Epithelial cell of prostate (primary cell): ENCODE measurements around the gene CLCN7.

Source experiments
- DNase-seq: peaks from one replicate; pipeline ENCODE4 v3.0.0-alpha.2; 2011; ENCODE audit warnings: low read depth, low spot score
- H3K27ac ChIP-seq: fragments of 450-650 bp; 2 replicates; pipeline ENCODE4 v1.5.1; 2017; ENCODE audit warnings: mild to moderate bottlenecking

The CLCN7 gene

DNA sequence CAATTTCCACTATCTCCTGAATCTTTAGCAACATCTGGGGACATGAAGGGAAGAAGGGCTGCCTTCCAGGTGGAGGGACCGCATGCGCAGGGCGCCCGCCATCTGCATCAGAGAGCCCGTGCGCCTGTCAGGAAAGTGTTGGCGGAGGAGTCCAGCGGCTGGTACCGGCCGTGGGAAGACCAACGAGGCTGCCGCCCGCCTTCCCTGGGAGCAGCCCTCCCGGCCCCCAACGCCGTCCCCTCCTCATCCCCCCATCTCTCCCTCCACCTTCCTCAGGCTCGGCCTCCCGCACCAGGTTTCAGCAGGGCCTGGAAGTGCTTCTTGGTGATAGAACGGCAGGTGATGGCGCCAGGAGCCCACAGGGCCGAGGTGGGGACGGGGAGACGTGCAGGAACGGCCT, 8.8 kb downstream of the CLCN7 start:
- no peak overlapping the region for H3K27ac ChIP-seq
- DNase-seq, result no peak

DNA sequence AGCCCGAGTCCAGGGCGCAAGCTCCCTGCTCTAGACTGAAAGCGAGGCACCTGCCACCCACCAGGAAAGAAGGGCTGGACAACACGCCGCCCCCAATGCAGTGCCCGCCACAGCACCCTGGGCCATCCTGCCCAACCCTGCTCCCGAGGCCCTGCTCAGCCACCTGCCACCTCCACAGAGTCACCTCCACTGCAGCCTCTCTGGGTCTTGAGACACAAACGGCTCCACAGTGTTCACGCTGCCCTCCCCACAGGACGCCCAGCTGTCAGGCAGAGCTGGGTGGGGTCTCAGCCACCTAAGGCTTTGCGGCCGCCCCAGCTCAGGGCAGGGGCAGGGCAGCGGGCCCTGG, 9.3 kb downstream of the CLCN7 start:
- H3K27ac ChIP-seq, result no peak overlapping the region
- no peak for DNase-seq

DNA sequence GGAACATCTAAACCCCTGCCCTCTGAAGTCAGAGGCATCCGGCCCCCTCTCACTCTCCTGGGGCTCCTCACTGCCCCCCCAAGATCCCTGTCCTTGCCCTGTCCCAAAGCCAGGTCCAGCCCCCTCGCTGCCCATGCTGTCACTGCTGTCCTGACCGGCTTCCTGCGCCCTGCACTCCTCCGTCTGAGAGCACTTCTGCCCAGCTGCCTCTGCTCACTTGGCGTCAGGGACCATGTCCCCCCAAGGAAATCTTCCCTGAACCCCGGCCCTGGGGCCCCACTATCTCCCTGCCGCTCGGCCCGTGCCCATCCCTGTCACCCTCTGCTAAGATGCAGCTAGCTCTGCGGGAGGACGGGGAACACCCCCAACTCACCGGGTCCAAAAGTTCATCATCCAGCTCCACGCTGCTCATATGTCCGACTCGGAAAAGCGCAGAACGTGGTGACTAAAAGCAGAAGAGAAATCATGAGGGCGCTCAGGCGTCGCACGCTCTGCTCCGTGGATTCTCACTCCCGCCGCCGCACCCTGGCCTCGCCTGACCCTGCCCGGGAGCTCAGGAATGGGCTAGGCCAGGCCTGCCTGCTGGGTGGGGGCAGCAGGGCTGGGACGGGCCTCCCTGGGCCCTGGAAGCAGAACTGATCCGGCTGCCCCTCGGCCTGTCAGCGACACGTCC, 9.8 kb downstream of the CLCN7 start:
- no peak for DNase-seq
- H3K27ac ChIP-seq, result no peak overlapping the region

DNA sequence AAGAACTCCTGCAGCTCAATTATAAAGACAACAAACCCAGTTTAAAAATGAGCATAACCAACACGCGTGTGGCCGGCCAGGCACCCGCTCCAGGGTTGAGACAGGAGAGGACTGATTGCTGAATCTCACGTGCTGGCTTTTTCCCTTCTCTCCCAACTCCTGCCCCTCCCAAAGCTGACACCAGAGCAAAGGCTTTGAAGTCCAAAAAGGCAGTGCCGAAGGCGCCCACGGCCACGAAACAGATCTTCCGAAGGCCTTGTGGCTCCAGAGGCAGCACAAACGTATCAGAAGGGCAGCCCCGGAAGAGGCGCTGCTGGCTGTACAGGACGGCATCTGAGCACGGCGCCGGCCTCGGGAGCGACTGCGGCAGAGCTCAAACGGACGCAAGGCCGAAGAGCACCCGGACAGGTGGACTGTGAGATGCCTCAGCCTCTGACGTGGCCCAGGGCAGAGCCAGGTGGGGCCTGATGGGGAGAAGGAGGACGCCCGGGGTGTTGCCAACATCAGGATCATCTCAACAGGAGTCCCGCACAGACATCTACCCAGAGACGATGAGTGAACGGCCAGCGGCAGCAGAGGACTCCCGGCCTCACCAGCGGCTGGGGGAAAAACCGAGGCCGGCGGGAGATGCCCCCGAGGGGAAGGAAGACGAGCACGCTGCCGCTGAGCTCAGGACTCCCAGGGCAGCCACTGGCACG, 10.5 kb downstream of the CLCN7 start:
- DNase-seq, result no peak

DNA sequence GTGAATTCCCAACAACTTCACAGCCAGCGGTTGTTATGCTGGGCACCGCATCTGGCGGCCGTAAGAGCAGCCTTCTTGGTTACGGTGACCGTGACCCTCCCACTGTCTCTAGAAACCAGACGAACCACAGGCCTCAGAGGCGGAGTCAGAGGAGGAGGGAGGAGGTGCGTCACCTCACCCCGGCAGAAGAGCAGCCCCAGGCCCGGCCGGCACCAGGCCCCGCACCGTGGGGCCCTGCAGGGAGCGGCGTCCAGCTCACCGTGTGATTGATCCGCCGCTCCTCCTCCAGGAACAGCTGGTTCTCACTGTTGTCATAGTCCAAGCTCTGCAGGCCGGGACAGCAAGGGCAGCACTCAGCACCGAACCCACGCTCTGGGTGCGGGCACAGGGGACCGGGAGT, 13.7 kb downstream of the CLCN7 start:
- no peak overlapping the region for H3K27ac ChIP-seq
- DNase-seq, result no peak

More for the DNA sequence above, 10.5 kb downstream of the CLCN7 start:
- no peak overlapping the region for H3K27ac ChIP-seq

DNA sequence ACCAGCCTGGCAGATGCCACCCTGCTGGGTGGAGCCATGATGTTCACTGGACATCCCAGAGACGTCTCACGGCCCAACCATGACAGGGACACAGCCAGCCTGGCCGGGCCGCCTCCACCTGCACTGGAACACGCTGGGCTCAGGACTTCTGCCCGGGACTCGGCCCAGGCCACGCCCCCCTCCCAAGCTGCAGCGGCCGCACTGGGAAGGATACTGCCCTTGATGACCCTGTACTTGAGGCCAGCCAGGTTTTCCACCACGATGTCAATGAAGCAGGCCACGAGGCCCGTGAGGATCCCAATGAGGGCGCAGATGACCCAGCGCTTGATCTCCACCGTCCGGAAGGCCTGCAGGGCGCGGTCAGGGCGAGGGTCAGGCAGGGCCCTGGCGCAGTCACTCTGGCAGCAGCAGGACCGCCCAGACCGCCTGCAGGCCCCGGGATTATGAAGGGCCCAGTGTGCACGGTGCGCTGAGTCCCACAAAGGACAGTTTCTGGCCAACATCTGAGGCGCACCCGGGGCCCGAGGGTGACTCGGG, 14.2 kb downstream of the CLCN7 start:
- DNase-seq, result no peak
- no peak overlapping the region for H3K27ac ChIP-seq

DNA sequence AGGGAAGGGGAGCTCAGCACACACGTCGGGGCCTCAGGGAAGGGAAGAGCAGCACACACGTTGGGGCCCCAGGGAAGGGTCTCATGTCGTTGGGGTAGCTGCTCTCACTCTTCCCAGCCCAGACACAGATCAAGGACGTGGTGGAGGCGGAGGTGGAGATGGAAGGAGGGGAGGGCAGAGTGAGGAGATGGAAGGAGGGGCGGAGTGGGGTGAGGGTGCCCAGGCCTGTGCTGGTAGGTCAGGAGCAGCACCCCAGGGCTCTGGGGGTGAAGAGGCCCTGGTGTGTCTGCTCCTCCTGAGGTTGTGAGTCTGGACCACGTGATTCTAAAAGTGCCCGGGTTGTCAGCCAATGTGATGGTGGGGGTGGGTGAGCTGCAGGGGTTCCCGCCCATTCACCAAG, 14.9 kb downstream of the CLCN7 start:
- DNase-seq, result no peak
- H3K27ac ChIP-seq, result no peak overlapping the region

DNA sequence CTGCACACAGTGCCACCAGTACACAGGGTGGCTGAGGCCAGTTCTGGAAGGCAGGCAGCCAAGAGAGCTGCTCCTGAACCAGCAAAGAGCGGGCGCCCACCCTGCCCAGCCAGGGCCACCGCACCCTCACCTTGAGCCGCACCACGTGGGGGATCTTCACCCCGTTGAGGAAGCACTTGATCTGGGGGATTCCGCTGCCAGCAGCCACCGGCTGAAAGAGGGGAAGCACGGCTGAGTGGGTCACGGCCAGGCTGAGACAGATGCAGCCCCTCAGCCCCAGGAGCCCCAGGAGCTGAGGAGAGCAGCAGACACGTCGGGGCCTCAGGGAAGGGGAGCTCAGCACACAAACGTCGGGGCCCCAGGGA, 15.9 kb downstream of the CLCN7 start:
- no peak overlapping the region for H3K27ac ChIP-seq
- no peak for DNase-seq

DNA sequence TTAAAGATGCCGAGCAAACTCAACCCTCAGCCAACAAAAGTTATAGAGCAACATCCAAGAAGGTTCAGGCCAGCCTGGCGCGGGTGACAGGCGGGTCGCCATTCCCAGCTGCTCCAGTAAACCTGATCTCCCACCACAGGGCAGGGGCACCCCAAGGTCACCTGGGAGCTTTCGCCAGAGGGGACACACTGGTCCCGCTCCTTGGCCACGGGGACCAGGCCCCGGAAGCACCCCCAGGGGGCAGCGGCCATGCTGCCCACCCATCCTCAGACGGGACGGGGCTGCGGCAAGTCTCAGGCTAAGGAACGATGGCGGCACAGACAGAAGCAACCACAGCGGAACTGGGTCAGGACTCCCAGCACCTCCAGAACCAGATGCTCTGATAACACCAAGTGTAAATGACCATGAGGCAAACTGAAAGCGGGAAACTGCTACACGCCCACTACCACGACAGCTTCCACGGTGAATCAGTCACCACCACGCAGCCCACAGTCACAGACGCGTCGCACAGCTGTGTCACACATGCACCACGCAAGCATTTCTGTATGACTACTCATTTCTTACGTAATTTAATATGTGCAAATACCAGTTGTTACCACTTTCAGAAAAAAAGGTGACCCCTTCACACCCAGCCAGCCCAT, 16.4 kb downstream of the CLCN7 start:
- no peak overlapping the region for H3K27ac ChIP-seq
- no peak for DNase-seq

DNA sequence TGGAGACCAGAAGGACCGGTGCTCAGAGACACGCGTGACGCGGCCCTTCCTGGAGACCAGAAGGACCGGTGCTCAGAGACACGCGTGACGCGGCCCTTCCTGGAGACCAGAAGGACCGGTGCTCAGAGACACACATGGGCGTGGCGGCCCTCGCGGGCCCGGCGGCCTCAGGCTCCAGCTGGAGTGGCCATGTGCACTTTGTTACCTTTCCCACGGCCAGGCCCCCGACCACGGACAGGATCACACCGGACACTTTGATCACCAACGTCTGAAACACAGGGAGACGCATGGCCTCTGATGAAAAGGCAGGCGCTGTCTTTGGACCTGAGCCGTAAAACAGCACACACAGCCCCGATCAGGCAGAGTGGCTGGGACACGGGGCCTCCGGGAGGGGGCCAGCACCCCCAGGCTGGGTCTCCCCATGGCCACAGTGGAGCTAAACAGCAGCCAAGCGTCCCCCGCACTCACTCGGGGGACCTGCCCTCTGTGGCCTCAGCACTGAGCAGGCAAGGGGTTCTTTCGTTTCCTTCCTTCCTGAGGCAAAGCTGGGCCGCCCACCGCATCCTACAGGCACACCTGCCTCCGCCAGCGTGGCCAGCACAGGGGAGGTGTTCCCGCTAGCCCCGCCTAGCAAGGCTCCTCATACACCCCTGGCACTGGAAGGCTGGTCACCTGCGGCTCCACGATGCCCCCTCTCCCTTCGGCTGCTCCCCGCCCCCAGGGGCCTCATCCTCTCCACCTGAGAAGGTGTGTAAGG, 17.2 kb downstream of the CLCN7 start:
- H3K27ac ChIP-seq, result no peak overlapping the region

DNA sequence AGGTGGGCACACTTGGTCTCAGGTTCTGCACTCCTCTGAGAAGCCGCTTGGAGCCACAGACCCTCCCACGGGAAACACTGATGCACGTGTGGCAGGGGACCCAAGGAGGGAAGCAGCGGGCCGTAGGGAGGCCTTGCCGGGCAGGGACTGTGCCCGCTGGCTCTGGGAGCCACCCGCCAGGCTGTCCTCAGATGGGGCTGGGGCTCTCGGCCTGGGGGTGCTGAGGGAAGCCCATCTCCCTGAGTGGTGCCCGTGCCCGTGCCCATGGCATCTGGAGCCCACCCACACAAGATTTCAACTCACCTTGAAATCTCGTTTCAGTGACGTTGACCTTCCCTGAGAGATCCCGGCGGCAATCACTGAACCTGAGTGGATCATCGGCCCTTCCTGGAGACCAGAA, 17.9 kb downstream of the CLCN7 start:
- H3K27ac ChIP-seq, result no peak overlapping the region

More for the DNA sequence above, 17.2 kb downstream of the CLCN7 start:
- no peak for DNase-seq

DNA sequence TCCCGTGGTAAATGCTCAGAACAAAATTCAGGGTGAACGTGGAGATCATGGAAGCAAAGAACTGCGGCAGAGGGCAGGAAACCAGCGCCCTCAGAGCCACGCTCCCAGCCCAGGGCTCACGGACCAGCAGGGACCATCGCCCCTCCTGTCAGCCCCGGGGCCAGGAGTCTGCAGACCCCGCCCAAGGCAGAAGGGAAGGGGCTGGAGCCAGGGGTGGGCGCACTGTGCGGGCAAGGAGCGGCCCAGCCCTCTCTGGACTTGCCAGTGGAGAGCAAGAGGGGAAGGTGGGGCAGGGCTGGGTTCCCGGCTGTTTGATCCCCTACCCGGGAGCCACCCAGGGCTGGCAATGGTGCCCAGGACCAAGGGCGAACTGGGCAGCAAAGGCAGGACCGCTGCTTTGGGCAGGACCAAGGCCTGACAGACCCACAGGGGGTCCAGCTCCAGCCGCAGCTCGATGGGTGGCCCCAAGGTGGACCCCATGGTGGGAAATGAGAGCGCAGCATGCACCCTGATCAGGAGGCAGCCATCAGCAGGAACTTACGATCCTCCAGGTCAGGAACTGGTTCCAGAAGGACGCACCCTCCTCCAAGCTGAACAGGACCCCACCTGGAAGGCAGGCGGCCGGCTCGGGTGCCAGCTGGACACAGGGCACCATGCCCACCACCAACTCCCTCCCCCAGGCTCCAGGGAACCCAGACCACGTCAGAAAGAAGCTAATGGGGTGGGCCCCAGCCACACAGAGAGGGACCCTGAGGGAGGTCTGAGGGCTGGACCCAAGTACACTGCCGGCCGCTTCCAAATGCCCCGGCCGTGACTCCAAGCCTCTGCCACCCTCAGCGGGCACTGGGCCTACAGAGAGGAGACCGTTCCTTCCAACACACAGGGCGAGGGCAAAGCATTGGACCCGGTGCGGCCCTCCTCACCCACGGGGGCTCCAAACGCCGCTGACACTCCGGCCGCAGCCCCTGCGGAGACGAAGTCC, 19.3 kb downstream of the CLCN7 start:
- no peak overlapping the region for H3K27ac ChIP-seq
- DNase-seq, result no peak

More for the DNA sequence above, 17.9 kb downstream of the CLCN7 start:
- no peak for DNase-seq

DNA sequence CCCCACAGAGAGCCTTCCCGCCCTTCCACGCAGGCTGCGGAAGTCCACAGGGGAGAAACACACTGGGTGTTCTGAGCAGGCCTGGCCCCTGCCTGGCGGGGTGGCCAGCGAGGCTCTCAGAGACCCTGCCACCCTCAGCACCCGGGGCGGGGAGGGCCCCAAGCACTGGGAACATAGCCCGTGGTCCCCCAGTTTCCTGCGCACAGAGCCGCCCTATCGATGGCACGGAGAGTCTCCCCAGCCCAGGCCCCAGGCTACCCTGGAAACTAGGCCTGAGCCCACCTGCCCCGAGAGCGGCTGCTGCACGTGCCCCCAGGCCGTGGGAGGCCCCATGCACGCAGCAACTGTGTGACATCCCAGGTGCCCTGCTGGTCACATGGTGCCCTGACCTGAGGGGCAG, 20.3 kb downstream of the CLCN7 start:
- no peak for DNase-seq
- no peak overlapping the region for H3K27ac ChIP-seq

DNA sequence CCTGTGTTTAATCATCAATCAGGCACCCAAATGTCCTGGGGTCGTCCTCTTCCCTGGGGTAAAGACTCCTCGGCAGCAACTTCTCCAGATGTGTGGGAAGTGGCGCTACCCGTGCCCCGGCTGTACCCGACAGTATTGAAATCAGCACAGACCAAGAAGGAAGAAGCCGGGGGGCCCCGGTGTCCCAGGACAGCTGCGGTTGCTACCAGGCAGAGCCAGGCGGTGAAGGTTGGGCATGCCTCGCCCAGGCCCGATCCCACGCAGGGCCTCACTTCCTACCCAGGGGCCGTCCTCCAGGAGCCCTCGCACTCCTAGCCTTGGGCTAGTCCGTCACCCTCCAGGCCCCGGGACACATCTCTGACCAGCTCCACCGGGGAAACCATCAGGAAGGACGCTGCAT, 21.5 kb downstream of the CLCN7 start:
- DNase-seq, result no peak
- H3K27ac ChIP-seq, result no peak overlapping the region

DNA sequence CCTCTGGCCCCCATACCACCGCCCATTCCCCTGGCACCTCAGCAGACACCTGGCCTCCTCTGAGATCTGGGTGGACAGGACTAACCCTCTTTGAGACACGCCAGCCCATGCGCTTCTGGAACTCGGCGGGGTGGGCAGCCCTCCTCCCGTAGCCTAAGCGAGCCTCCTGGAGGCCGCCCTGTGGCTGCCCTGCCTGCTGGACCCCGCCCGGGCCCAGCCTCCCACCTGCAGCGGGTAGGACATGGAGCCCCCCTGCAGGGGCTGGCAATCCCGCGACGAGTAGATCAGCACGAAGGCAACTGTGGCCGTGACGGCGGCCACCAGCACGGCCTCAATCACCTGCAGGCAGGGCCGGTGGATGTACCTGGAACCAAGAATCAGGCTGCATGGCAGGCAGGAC, 22.3 kb downstream of the CLCN7 start:
- DNase-seq, result no peak
- H3K27ac ChIP-seq, result no peak overlapping the region

DNA sequence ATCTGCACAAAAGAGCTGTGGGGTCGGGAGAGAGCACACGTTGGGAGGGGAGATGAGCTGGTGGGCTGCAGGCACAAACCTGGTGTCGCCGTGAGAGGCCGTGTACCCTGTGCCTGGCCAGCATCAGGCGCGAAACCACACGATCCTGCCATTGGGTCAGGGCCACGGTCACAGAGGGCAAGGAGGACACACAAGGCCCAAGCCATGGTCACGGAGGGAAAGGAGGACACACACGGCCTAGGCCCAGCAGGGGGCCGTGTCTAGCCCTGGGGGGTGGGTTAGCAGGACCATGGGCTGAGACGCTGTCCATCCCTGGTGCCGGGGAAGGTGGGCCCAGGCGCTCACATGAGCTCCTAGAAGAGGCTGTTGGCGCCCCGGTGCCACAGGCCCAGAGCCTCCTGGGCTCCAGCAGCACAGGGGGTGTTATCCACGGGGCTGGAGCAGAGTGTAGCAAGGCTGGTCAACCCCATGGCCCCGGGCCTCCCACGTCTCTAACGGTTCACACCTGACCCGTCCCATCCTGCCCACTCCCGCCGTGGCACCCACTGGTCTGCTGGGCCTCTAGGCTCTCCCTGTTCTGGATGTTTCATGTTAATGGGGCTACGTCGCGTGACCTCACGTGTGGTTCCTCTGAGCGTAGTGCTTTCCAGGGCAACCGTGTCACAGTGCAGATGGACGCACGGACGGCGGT, 23.0 kb downstream of the CLCN7 start:
- no peak for DNase-seq
- H3K27ac ChIP-seq, result no peak overlapping the region

DNA sequence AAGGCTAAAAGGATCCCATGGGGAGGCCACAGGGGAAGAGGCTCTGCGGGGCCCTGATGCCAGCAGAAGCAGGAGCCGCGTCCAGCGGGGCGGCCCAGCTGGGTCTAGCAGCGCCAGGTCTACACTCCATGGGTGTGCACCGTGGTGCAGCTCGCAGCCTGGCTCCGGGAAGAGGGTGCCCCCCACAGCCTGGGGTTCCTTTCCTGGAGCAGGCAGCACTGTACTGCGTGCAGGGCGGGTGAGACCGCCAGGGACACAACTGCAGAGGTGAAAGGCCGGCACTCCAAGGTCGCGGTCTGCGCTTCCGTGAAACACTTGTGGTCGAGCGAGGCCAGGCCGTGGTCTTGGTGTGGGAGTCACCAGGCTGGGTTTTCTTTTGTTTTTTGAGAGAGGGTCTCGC, 24.0 kb downstream of the CLCN7 start:
- no peak overlapping the region for H3K27ac ChIP-seq
- no peak for DNase-seq

DNA sequence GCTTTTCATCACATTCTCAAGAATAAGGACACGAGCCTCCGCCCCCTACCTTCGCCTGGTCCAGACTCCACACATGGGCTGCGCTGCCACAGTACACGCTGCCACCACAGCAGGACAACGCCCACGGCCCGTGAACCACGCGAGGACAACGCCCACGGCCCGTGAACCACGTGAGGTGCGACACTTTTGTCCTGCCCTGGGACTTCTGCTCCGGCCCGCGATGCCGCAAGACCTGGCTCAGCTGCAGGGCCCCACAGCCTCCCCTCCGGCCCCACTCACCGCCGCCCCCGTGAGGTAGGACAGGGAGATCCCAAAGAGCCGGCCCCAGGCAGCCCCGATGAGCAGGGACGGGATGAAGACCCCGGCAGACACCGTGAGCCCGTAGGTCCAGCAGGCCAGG, 24.6 kb downstream of the CLCN7 start:
- H3K27ac ChIP-seq, result no peak overlapping the region
- no peak for DNase-seq

DNA sequence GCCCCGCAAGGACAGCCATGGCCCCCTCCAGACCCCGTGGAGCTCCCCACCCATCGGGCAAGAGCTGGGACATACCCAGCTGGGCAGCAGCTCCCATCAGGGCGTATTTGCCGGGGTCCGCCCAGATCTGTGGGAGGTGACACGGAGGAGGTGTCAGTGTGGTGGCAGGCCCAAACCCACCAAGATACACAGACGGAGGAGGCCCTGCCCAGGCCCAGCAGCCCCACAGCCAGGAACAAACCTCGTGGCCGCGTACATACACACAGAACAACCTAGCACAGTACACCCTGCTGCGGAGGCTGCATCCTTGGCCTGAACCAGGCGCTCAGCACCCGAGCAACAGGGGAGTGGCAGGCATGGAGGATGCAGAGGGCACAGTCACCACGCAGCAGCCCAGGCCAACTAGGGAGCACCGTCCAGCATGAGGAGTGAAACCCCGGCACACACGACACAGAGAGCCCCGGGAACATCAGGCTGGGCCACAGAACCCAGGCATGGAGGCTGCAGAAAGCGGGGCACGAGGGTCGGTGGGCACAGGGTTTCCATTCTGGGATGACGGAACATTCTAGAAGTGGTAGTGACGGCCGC, 25.5 kb downstream of the CLCN7 start:
- no peak for DNase-seq
- no peak overlapping the region for H3K27ac ChIP-seq
